Measurements from ENCODE around the gene AGPAT1.
"Not testable (repeated sequence)": the region's sequence is repeated elsewhere in the genome, so short reads cannot be mapped to it uniquely, and the experiment has no call there.

AGPAT1 gene

GRCh38 chr6:32198345-32198696 lies 22.4 kb upstream of the AGPAT1 start:
- no peak for DNase-seq

DNA sequence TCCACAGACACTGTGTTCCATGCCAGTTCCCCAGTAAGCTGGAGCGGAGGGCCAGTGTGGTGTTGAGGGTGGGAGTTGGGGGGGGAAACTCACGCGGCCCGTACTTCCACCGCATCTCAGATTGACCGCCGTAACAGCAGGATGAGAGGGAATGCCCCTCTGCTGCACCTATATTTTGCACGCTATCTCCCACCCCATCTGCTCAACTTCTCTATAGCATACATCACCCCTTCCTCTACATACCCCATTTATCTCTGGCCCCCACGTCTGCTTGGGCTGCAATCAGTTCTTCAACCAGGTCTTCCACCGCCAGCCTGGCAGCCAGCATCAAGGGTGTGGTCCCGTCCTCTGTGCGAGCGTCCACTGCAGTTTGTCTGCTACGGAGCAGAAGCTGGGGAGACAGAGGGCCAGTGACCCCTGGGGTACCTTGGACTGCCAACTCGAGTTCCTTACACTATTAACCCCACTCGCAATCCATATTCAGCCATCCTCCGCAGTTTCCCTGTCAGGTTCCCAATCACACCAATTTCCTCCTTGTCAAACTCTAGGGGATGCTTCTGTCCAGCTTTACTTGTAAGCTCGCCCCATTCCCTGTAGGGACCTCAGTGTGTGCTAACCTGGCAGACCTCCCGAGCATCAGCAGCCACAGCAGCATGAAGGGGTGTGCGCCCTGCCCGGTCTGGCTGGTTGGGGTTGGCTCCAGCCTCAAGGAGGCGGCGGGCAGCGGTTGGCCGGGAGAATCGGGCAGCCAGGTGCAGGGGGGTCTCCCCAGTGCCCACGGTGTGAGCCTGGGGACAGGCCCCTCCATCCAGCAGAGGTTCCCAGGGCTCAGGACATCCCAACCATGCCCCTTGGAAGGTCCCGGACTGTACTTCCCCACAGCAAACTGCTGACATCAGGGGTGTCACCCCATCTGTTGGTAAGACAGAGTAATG lies 21.1 kb upstream of the AGPAT1 start:
- peak in 1 of 2 donors; percentile 9 for DNase-seq

GRCh38 chr6:32195902-32196681 lies 20.2 kb upstream of the AGPAT1 start:
- peak; percentile 30 to 66 for DNase-seq

DNA sequence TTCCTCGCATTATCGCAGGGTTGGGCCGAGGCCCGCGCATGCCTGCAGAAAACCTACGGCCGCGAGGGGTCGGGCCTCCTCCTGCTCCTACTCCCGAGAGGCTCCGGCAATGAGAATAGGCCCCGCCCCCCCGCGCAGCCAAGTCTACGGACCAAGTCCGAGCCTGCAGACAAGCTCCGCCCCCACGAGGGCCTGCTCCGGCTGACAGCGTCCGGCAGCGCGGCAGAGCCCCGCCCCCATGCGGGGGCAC lies 19.7 kb upstream of the AGPAT1 start:
- DNase-seq = peak; percentile 95 to 99

DNA sequence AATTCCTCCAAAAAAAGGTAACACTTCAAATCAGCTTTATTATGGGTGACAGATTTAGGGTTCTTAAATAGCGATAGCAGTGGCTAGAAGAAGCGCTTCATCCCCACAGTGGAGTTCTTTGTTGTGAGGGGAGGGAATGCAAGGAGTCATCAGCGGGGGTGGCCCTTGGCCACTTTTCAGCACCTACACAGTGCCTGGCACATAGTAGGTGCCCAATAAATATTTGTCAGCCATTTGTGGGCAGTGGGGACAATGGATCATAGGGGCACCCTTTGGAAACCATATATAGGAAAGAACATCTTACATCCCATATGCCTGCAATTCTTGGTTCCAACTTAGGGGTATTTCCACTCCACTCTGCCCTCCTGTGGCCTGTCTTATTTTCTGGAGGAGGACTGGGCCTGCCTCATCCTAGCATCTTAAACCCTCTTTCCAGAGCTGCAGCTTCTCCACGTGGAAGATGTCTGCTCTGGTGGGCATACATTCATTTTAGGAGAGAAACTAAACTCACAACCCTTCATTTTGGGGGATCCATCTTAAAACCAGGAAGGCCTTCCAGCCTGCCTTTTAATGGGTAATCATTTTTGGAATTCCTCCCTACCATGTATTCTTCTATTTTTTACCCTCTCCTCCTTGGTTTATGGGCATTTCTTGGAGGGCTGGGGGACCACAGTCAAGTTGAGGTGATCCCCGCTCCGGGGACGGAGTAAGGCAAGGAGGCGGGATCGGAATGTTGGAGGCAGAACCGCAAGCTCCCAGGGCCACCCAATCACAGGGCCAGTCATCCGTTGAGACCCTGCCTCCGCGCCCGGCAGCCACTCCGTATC lies 19.2 kb upstream of the AGPAT1 start:
- DNase-seq = peak; percentile 44 to 56

DNA sequence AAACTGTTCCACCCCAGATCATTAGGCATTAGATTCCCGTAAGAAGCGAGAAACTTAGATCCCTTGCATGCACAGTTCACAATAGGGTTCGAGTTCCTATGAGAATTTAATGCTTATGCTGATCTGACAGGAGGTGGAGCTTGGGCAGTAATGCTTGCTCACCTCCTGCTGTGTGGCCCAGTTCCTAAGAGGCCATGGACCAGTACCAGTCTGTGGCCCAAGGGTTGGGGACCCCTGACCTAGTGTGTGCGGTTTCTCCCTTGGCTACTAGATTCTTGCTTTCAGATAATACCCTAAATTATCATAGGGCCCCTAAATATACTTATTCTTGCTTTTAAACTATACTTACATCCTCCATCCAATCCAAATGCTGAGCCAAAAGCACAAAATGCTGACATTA lies 18.5 kb upstream of the AGPAT1 start:
- DNase-seq = no peak

DNA sequence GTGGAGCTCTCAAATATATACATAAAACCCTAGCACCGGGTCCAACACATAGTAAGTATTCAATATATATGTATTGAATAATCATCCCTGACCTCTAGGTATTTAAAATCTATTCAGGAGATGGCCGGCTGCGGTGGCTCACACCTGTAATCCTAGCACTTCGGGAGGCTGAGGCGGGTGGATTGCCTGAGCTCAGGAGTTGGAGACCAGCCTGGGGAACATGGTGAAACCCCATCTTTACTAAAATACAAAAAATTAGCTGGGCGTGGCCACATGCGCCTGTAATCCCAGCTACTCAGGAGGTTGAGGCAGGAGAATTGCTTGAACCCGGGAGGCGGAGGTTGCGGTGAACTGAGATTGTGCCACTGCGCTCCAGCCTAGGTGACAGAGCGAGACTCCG lies 17.2 kb upstream of the AGPAT1 start:
- DNase-seq = not testable (repeated sequence)

DNA sequence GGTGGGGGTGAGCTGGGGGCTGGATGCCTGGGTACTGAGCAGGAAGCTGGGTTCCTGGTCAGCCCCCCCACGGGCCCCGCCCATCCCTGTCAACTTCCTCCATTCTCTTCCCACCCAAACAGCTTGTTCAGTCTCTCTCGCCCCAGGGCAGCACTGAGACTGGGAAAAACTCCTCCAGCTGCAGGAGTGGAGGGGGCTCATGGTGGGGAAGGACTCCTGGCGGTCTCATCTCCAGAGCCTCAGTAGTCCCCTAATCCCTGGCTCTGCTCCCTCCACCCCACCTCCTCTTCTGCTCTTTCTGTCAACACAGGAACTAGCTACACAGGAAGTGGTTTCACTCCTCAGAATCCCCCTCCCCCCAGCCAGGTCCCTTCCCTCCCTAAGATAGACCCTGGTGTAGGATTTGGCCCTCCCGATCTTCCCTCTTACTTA lies 16.7 kb upstream of the AGPAT1 start, which contains the start of gene GPSM3:
TSS of gene GPSM3 (minus strand) at position 36 of the 432 bp plus-strand sequence. CDS start 130 bp downstream, outside the sequence.
- DNase-seq = peak; percentile 55 to 81

DNA sequence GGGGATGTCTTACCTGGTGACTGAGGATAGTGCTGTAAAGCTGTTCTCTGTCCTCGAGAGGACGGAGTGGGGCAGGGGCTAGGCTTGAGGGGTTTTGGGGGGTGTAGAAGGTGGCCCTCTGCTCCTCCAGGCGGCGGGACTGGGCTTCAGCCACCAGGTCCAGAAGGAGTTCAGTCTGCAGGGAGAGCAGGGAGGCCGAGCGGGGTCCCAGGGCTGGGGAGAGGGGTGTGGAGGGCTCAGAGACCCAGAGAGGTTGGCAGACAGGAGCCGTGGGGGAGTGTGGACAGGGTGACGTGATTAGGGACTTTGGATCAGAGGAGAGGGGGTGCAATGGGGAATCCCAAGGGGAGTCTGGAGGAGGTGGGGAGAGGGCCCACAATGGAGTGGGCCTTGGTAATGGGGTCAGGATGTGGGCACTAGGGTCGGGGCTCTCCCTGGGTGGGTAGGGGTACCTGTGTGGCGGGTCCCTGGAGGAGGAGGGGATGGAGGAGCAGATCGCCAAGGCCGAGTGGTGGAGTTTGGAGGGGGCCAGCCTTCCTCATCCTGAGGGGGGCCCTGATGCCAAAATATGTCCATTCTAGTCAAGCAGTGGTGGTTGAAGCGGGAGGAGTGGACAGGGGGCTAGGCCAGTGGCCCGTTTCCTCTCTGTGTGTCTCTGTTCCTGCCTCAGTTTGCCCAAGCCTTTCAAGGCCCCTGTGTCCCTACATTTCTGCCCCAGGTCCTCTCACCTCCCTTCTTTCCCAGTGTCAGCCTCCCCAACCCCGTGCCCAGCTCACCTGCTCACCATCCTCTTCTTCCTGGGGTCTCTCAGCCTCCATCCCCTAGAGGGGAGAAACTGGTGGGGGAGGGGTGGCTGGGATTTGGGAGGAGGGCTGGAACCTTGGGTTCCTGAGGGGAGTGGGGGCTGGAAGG lies 16.1 kb upstream of the AGPAT1 start:
- DNase-seq = peak in 1 of 2 donors; percentile 9

DNA sequence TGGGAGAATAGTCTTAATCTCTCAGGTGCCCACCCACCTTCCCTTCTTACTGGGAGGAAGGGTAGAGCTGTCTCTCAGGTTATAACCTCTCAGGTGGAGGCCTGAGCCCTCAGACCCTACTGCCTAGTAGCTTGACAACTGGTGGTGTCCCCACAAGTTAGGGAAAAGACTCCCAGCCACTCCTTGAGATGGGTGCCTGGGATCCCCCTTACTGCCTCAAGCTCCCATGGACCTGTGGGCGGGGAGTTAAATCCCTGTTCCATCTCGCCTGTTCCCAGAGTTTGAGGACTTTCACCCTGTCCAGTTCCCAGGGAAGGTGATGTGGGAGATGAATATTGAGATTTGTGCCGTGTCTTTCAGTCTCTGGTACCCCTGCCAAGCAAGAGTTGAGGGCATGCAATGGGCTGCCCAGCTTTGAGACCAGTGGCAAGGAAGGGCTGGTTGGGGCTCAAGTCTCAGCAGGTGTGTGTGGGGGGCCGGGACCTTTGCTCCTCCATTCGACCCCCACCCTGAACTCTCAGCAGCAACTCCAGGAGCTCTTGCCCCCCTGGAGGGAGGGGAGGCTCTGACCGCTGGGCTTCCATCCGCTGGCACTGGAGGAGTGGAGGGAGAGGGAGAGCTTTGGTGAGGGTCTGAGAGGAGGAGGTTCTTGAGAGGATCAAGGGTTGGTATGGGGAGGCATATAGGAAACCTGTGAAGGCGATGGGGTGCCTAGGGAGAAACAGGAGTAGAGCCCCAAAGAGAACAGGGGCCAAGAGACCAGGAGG lies 15.2 kb upstream of the AGPAT1 start:
- no peak for DNase-seq

DNA sequence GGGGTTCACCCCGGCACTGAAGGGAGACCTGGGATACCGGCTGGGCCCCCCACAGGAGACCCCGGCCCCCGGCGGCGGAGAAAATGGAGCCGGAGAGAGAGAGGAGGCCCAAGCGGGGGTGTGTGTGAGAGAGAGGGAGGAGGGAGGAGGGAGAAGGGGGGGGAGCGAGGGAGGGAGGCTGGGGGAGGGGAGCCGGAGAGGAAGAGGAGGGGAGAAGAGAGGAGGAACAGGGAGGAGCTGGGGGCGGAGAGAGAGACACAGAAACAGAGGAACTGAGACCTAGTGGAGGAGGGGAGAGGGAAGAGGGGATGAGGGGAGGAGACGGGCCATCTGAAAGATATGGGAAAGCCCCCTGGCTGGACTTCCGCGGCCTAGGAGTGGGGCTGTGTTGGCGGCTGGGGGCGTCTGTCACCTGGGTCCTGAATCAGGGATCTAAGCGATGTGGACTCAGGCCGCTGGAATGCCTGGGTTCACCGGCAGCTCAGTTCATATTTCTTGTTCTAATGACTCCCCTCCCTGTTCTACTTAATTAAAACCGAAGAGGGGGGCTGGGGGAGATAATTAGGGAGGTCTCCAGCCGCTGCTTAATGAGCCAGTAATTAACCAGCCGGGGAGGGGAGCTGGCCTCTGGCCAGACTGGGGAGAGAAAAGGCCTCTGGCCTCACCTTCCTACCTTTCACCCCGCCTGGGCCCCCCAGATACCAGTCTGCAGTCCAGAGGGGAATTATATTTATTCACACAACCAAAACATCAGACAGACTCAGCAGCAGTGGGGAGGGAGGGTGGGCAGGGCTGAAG lies 14.4 kb upstream of the AGPAT1 start, which contains the start of gene PBX2:
TSS of gene PBX2 (minus strand) at position 149 of the 798 bp plus-strand sequence. CDS start 287 bp downstream, outside the sequence.
- DNase-seq = peak; percentile 59 to 97

DNA sequence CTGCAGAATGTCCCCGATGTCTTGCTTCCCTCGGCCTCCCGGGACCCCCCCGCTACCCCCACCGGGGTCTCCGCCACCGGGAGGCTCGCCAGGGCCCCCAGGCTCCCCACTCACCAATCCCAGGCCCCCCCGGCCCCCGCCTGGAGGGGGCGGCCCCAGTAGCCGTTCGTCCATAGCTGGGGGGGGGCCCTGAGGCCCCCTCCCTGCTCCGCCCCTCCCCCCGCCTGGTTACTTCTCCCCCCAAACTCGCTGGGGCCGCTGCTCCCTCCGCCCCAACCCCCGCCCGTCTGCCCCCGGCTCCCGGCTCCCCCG lies 13.8 kb upstream of the AGPAT1 start:
- no peak for DNase-seq

DNA sequence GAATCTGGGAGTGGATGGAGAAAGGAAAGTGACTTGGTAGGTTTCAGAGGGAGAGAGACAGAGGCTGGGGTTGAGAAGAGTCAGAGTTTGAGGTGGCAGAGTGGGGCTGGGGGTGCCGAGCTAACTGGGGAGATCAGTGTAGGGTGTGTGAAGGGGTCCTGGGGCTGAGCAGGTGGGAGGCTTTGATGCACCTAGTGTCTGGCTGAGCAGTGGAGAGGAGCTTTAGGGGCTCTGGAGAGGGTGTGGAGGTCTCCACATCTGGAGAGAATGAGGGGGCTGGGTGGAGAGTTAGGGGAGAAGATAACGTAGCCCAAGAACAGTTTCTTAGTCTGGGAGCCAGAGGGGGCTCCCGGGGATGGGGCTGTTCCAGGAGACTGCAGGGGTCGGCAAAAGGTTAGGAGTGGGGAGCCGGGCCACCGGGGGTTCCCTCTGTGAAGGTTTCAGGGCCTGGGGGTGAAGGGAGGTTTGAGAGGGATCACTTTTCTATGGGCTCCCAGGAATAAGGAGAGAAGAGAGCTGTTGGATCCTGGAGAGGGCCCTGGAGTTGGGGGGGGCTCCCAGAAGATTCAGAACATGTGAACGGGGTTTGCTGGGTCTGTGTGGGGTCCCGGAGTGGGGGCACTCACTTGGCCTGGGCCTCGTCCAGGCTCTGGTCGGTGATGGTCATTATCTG lies 13.3 kb upstream of the AGPAT1 start:
- no peak for DNase-seq

DNA sequence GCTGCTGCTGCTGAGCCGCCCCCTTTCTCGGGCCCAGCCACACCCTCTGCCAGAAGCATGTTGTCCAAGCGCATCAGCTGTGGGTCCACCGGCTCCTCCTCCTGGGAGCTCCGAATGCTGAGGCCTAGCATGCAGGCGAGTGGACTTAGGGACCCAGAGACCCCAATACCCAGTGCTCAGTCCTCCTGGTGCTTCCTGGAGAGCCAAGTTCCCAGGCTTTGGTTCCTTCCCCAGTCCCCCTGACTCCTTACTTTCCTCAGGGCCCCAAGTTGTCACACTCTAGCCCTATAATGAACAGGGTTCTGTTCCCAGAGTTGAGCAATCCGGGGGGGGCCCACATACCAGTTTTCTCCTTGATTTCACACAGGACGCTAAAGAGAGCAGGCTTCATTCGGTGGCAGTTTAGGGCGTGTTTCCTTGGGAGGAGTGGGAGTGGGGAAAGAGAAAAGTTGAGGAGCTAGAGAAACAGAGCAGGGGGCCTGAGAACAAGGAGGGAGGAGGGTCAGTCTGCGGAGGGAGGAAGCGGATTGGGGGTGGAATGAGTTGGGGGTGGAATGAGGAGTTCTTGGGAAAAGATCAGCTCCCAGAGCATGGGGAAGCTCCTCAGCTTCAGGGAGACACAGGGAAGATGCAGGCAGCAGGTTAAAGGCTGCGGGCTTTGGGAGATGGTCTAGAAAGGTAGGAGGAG lies 12.6 kb upstream of the AGPAT1 start:
- DNase-seq = no peak

GRCh38 chr6:32187725-32188380 lies 12.0 kb upstream of the AGPAT1 start:
- not testable (repeated sequence) for DNase-seq

DNA sequence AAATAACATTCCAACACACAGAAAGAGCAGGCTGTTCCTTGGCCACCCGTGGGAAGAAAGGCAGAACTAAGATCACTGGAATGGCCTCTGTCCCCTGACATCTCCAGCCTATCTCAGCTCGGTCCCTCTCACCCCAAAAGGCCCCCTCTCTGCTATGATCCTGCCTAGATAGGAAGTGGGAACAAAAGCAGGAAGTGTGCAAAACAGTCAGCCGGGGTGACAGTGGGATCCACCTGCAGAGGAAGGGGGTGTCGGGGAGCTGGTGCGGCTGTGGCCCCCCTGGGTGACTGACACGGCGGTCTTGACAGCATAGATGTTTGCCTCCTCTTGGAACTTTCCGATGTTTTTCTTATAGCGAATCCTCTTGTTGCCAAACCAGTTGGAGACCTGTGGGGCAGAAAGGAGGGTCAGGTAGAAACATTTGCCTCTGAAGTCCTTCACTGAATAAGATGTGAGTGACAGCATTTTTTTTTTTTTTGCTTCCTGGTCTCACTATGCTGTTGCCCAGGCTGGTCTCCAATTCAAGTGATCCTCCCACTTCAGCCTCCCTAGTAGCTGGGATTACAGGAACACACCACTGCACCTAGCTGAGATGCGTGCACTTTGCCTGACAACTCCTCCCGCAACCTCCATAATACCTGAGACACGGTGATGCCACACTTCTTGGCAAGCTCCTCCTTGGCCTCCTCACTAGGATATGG lies 11.3 kb upstream of the AGPAT1 start:
- no peak for DNase-seq

DNA sequence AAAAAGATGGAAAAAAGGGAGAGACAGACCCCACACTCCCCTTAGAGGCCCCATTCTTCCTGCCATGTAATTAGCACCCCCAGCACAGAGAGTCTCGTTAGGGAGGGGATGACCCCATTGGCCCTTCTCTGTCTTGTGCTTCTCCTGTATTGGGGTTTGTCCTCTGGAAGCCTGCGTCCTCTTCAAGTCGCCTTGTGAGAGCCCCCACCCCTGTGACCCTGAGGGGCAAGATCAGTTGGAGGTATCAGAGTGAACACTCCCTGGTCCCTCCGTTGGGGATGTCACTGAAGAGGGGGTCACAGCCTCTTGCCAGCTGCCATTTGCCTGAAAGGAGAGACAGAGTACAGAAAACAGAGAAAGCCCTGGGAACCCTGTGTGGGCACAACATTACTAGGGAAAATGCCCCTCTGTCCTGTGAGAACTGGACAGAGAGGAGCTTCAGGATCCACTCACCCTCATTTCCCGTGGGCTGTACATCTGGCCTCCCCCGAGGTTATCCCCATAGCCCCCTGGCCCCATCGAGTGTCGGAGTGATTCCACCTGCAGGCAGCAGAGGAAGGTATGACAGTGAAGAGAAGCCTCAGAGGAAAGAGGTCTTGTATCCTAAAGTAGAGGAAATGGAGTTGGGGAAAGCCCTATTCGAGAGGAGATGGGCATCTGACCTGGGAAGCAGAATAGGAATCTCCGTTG lies 10.4 kb upstream of the AGPAT1 start:
- not testable (repeated sequence) for DNase-seq
